Measurements from ENCODE around the gene NPM1.
A peak's percentile ranks its signal among the peaks of the same experiment; 100 is the strongest.
"Not testable (repeated sequence)": the region's sequence is repeated elsewhere in the genome, so short reads cannot be mapped to it uniquely, and the experiment has no call there.

Gene NPM1

DNA sequence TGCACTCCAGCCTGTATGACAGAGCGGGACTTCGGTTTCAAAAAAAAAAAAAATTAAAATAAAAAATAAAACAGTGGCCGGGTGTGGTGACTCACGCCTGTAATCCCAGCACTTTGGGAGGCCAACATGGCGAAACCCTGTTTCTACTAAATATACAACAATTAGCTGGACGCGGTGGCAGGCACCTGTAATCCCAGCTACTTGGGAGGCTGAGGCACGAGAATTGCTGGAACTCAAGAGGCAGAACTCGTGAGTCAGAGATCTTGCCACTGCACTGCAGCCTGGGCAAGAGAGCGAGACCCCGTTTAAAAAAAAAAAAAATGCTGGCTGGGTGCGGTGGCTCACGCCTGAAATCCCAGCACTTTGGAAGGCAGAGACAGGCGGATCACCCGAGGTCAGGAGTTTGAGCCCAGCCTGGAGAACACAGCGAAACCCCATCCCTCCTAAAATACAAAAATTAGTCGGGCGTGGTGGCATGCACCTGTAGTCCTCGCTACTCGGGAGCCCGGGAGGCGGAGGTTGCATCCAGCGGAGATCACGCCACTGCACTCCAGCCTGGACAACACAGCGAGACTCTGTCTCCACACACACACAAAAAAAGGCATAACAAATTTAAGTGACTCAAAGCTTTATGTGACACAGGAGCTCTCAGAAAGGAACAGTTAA, 1.5 kb upstream of the NPM1 start:
- DNase-seq (ENCODE audit: low read depth in 2 of 2), result no peak

DNA sequence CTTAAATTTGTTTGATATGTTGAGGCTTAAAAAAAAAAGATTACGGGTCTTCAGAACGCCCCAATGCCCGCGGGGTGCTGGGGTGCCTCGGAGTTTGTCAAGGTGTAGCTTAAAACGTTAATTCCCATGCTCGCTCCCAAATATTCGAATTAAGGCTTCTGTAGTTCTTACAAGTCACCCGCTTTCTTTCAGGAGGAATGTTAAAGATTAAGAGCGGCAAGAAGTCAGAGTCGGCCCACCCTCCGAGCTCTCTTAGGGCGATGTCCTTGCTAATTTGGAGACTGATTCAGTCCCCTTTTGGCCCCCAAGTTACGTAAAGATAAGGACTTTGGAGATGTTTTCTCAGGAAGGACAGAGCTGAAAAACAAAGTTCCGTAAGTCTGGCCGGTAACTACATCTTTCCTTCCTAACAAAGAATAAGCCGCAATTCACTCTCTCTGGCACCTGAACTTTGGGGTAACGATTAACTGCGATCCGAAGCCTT, 746 bp upstream of the NPM1 start:
- DNase-seq (ENCODE audit: low read depth in 2 of 2), result no peak

DNA sequence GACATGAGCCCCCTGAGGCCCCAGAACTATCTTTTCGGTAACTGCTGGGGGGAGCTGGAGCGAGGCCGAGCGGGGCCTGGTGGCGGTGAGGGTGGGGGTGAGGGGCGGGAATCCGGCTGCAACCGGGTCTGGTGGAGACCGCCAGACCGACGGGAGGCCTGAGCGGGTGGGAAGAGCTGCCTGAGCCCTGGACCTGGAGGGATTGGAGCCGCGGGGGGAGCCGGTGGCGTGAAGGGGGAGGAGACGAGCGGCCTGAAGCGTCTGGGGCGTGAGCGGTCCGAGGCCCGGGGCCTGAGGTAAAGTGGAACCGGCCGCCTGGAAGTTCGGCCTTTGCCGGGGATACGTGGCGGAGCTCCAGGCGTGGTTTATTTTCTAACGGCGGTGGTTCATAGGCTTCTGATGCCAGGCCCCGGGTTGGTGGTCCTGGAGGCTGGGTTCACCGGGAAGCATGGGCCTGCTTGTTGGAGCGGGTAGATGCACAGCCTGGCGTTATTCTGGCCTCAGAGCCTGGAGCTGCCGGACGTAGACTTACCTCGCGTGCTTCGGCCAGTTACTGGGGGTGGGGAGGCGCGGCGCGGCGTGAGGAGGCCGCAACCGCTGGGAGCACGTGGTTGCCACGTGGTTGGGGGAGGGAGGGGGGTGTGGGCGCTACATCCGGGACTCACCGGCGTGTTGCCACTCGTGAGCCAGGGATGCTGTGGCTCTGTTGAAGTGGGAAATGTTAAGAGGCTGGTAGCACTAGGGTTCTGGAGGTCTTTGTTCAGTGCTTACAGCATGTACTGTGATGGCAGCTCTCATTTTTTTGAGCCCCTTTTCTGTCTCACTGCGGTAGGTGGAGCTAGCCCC, 544 bp downstream of the NPM1 start:
- peak; percentile 77 to 83 for DNase-seq (ENCODE audit: low read depth in 2 of 2)

DNA sequence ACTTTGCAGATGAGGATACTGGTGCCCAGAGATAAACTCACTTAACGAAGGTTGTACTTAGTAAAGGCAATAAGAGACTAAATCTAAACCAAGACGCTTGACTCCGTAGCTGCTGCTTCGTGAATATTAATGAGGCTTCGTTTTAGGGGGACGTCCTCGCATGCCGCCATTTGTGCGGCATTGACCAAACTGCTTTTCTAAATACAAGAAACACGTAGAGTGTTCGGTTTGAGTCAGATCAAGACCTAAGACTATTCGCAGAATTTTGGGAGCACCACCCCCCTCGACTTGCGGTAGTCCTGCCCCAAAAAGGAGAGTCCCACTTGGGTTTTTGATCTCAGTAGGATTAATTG, 1.1 kb downstream of the NPM1 start:
- no peak for DNase-seq (ENCODE audit: low read depth in 2 of 2)

DNA sequence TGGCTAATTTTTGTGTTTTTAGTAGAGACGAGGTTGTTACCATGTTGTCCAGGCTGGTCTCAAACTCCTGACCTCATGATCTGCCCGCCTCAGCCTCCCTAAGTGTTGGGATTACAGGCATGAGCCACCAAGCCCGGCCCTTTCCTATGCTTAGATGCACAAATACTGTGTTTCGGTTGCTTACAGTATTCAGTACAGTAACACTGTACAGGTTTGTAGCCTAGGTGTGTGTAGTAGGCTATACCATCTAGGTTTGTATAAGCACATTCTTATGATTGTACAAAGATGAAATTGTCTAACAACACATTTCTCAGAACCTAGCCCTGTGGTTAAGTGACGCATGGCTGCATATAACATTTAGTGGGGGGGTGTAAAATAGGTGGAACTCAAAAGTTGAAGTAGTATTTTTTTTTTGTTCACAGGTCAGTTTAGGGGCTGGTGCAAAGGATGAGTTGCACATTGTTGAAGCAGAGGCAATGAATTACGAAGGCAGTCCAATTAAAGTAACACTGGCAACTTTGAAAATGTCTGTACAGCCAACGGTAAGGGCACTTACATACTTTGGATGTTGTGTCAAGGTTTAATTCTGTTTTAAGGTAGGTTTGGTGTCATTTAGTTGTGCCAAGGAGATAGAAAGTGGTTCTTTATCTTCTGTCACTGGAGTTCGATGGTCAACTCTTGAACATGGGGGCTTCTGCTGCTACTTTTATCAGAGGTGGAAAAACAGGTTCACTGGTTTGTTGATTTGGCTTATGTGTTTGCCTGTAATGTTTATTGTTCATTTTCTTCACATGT, 3.4 kb downstream of the NPM1 start:
- DNase-seq (ENCODE audit: low read depth in 2 of 2), result no peak

DNA sequence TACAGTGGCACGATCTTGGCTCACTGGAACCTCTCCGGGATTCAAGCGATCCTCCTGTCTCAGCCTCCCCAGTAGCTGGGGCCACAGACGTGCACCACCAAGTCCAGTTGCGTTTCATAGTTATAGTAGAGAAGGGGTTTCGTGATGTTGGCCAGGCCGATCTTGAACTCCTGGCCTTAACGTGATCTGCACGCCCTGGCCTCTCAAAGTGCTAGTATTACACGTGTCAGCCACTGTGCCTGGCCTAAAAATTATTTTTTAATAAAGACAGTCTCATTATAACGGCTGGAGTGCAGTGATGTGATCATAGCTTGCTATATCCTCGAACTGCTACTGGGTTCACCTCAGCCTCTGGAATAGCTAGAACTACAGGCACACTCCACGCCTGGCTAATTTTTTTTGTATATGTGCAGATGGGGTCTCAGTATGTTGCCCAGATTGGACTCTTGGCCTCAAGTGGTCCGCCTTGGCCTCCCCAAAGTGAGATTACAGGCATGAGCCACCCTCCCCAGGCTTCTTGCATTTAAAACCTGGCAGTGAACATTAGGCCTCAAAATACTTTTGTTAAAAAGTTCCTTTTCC, 4.4 kb downstream of the NPM1 start:
- DNase-seq (ENCODE audit: low read depth in 2 of 2), result no peak

DNA sequence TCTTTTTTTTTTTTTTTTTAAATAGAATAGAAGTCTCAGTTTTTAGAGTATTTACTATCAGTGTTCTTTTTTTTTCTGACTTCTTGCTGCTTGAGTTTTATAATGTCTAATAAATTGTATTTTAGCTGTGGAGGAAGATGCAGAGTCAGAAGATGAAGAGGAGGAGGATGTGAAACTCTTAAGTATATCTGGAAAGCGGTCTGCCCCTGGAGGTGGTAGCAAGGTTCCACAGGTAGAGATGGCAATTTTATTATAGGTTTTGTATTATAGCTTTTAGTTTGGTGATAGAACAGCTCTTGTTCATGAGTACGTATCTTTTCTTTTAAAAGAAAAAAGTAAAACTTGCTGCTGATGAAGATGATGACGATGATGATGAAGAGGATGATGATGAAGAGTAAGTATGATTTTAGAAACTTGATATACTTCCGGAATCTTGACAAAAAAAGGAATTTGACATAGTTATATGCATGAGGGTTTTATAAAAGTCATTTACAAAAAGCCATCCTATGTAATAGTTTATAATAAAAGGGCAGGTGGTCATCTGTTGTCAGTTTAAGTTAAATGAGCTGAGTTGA, 5.0 kb downstream of the NPM1 start:
- DNase-seq (ENCODE audit: low read depth in 2 of 2), result no peak

DNA sequence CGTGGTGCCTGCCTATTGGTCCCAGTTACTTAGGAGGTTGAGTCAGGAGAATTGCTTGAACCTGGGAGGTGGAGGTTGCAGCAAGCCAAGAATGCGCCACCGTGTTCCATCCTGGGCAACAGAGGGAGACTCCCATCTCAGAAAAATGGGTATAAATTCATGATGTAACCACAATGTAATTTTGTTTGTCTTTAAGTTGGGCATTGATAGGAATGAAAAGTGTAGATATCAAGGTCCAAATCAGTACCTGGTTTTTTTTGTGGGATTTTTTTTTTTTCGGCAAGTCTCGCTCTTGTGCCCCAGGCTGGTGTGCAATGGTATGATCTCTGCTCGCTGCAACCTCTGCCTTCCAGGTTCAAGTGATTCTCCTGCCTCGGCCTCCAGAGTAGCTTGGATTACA, 7.4 kb downstream of the NPM1 start:
- no peak for DNase-seq (ENCODE audit: low read depth in 2 of 2)

DNA sequence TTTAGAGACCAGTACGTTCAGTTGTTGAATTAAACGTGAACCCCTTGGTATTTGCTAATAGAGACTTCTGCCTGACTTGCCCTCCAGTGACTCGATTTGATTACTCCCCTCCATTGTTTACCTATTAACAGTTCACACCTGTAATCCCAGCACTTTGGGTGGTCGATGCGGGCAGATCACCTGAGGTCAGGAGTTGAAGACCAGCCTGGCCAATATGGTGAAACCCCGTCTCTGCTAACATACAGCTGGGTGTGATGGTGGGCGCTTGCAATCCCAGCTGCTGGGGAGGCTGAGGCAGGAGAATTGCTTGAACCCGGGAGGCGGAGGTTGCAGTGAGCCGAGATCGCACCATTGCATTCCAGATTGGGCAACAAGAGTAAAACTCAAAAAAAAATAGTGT, 8.9 kb downstream of the NPM1 start:
- not testable (repeated sequence) for DNase-seq (ENCODE audit: low read depth in 2 of 2)

DNA sequence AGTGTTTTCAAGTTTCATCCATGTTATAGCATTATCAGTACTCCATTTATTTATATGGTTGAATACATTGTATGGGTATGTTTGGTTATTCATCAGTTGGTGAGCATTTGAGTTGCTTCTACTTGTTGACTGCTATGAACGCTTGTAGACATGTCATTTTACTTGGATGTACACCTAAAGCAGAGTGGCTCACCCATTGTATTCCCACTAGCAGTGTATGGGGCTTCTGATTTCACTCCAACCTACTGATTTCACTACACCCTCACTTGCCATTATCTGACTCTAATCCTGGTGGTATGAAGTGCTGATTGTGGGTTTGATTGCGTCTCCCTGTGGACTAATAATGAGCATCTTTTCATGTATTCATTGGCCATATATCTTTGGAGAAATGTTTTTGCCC, 9.5 kb downstream of the NPM1 start:
- no peak for DNase-seq (ENCODE audit: low read depth in 2 of 2)

DNA sequence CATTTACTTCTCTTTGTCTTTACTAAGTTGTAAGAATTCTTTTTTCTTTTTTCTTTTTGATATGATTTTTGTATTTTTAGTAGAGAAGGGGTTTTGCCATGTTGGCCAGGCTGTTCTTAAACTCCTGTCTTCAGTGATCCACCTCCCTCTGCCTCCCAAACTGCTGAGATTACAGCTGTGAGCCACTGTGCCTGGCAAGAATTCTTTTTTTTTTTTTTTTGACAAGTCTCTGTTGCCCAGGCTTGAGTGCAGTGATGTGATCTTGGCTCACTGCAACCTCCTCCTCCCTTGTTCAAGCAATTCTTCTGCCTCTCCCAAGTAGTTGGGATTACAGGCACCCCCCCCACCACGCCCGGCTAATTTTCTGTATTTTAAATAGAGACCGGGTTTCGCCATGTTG, 9.9 kb downstream of the NPM1 start:
- no peak for DNase-seq (ENCODE audit: low read depth in 2 of 2)

DNA sequence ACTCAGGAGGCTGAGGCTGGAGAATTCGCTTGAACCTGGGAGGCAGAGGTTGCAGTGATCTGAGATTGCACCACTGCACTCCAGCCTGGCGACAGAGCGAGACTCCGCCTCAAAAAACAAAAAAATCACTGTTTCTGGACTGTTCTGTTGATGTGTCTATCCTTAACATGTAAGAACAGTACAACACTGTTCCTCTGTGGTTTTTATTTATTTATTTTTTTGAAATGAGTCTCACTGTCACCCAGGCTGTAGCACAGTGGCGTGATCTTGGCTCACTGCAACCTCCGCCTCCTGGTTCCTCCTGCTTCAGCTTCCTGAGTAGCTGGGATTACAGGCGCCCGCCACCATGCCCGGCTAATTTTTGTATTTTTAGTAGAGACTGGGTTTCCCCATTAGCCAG, 11.0 kb downstream of the NPM1 start:
- not testable (repeated sequence) for DNase-seq (ENCODE audit: low read depth in 2 of 2)

DNA sequence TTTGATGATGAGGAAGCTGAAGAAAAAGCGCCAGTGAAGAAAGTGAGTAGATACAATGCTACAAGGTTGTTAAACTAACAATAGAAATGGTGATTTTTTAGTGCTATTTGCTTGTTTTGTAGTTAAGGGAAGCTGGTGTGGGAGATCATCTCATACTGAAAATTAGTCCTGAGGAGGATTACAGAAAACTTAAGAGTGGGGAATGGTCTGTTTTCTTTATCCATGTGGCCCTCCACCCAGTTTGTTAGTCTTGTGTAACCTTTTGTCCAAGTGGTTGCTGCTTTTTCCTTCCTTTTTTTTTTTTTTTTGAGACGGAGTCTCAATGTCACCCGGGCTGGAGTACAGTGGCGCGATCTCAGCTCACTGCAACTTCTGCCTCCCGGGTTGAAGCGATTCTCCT, 12.5 kb downstream of the NPM1 start:
- no peak for DNase-seq (ENCODE audit: low read depth in 2 of 2)

DNA sequence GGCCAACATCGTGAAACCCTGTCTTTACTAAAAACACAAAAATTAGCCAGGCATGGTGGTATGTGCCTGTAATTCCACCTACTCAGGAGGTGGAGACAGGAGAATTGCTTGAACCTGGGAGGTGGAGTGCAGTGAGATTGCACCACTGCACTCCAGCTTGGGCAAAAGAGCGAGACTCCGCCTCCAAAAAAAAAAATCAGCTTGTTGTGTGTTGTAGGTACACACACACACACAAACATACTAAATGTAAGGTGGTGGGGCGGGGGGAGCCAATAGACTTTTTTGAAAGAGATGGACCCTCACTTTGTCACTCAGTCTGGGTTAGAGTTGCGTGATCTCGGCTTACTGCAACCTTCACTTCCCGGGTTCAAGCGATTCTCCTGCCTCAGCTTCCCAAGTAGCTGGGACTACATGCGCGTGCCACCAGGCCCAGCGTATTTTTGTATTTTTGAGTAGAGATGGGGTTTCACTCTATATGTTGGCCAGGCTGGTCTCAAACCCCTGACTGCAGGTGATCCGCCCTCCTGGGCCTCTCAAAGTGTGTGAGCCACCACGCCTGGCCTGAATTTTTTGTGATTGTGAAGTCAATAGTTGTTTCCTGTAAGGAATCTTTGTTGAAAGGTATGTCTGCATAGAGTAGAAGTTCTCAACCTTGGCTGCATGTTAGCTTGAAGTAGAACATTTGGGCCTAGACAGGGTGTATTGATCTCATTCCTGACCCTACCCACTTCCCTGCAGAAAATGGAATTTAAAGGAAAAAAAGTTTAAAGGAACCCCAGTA, 13.7 kb downstream of the NPM1 start:
- DNase-seq (ENCODE audit: low read depth in 2 of 2), result no peak

DNA sequence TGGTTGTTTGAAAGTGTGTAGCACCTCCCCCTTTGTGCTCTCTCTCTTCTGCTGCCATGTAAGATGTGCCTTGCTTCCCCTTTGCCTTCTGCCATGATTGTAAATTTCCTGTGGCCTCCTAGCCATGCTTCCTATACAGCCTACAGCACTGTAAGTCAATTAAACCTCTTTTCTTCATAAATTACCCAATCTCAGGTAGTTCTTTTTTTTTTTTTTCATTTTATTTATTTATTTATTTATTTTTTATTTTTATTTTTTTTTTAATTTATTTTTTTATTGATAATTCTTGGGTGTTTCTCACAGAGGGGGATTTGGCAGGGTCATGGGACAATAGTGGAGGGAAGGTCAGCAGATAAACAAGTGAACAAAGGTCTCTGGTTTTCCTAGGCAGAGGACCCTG, 15.1 kb downstream of the NPM1 start:
- DNase-seq (ENCODE audit: low read depth in 2 of 2), result not testable (repeated sequence)

DNA sequence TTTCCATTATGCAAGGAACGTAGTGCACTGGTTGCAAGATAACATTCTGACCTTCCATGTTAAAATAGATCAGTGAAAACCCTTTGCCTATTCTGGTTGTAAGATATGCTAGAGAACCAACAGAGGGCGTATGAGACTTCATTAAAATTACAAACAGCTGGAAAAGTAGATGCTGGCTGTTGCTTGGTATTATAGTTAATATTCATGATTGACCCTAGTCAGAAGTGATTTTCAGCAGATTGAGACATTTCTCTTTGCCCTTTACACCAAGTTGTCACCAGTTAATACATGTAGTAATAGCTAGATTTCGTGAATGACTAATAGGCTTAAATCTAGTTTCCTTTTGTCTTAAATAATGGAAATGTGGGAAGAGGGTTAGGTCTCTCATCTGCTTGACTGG, 18.0 kb downstream of the NPM1 start:
- no peak for DNase-seq (ENCODE audit: low read depth in 2 of 2)

DNA sequence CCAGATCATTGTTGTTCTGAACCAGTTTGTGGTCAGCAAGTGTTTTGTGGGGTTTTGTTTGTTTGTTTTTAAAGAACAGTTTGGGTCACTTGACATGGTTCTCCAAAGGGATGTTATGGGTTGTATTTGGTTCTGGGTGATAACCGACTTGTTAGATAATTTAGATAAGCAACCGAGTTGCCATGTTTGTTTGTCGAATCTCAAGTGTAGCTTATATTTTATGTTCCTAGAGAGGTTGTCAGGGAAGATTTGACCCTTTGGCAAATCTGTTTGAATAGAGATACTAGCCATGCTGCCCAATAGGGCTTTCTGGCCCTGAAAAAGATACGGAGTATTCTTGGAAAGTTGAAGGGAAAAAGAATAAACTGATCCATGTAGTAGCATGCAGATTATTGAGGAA, 19.6 kb downstream of the NPM1 start:
- DNase-seq (ENCODE audit: low read depth in 2 of 2), result no peak

DNA sequence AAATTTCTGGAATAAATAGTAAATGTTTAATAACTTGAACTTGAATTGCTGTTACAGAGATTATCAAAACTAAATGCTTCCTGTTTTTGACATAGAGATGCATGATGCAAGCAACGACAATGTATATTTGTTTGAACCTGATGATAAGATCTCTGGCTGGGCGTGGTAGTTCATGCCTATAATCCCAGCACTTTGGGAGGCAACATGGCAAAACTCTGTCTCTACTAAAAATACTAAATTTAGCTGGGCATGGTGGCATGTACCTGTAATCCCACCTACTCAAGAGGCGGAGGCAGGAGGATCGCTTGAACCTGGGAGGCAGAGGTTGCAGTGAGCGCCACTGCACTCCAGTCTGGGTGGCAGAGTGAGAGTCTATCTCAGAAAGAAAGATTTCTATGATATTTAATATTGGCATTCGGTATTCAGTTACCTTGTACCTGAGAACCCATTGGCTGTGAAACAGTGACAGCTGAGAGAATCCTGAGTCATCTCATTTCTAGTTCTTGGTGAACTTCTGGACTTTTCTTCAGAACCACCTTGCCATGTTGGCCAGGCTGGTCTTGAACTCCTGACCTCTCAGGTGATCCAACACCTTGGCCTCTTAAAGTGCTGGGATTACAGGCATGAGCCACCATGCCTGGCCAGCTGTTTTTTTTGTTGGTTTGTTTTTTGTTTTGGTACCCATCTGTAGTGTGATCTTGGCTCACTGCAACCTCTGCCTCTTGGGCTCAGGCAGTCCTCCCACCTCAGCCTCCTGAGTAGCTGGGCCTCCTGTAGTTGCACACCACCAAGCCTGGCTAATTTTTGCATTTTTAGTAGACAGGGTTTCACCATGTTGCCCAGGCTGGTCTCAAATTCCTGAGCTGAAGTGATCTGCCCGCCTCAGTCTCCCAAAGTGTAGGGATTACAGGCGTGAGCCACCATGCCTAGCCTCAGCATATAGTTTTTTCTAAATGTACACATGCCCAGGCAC, 21.8 kb downstream of the NPM1 start:
- no peak for DNase-seq (ENCODE audit: low read depth in 2 of 2)

DNA sequence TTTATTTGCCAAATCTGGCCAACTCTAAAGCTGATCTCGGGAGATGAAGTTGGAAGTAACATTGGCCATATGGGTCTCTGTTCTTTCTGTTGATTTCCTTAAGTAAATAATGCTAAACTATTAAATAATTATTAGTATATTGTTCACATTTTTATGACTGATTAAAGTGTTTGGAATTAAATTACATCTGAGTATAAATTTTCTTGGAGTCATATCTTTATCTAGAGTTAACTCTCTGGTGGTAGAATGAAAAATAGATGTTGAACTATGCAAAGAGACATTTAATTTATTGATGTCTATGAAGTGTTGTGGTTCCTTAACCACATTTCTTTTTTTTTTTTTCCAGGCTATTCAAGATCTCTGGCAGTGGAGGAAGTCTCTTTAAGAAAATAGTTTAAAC, 22.5 kb downstream of the NPM1 start:
- DNase-seq (ENCODE audit: low read depth in 2 of 2), result no peak

DNA sequence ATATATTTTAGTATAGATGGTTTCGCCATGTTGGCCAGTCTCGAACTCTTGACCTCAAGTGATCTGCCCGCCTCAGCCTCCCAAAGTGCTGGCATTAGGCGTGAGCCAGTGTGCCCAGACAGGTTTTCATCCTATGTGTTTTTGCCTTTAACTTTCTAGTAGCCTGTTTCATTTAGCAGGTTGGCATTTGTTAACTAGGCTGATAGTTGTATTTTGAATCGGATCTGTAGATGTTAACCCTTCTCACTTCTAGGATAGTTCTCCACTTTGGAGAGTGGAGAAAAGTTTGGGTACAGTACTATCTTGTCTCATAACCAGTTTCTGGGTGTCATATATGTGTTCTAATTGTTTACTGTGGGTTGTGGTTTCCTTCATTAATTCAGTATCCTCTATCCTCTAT, 24.5 kb downstream of the NPM1 start:
- DNase-seq (ENCODE audit: low read depth in 2 of 2), result no peak

Data from stimulated activated CD4-positive, alpha-beta T cell treated with anti-CD3 and anti-CD28 coated beads, Interleukin-1b, Interleukin-23, amount 100 ng/mL, for 4 hours (primary cell).